A673 (cell line): Measurements from ENCODE around the gene SRSF12. TPM values are rescaled to one million over a fixed set of nuclear protein-coding genes. Genes with fewer than 3 reads are reported as not detected.

Source experiments
- BruUV-seq: library from RNA; stranded (reverse); fragments of 400-500 nt; replicated peaks from 2 replicates; lab custom pipeline; 2021; lab: Mats Ljungman, UMichigan
- CTCF ChIA-PET: fragments of 300-600 bp; sonication (Branson Sonifier 250); formaldehyde crosslinking; loops from one replicate; lab custom pipeline; 2022; ENCODE audit warnings: antibody characterized with exemption; lab: Charles Lee
- POLR2A ChIA-PET: fragments of 300-600 bp; sonication (Branson Sonifier 250); formaldehyde crosslinking; loops from one replicate; lab custom pipeline; 2022; ENCODE audit warnings: antibody characterized with exemption; ENCODE audit not compliant: low non-redundant PET; lab: Charles Lee
- DNase-seq: peaks from one replicate; pipeline ENCODE4 v3.0.0-alpha.2; 2015; ENCODE audit warnings: low spot score
- H3K27ac ChIP-seq: fragments of 200-600 bp; sonication (generic); 2 replicates; pipeline ENCODE4 v1.5.1; 2016; ENCODE audit warnings: mixed run types, low read depth, mild to moderate bottlenecking, mixed read lengths, antibody characterized with exemption, low read length; ENCODE audit not compliant: poor library complexity, severe bottlenecking
- H3K27me3 ChIP-seq: fragments of 200-600 bp; sonication (generic); replicated peaks from 2 replicates; pipeline ENCODE4 v1.6.1; 2017; ENCODE audit warnings: mixed run types, low read depth, mild to moderate bottlenecking, mixed read lengths, antibody characterized with exemption, low read length; ENCODE audit not compliant: insufficient read depth, poor library complexity
- H3K36me3 ChIP-seq: fragments of 200-600 bp; sonication (generic); 2 replicates; pipeline ENCODE4 v1.6.1; 2016; ENCODE audit warnings: mixed run types, mild to moderate bottlenecking, mixed read lengths, antibody characterized with exemption, low read length; ENCODE audit not compliant: insufficient read depth, poor library complexity, severe bottlenecking
- H3K4me1 ChIP-seq: fragments of 200-600 bp; sonication (generic); 2 replicates; pipeline ENCODE4 v1.6.1; 2017; ENCODE audit warnings: mixed run types, mild to moderate bottlenecking, mixed read lengths, antibody characterized with exemption, low read length; ENCODE audit not compliant: insufficient read depth, poor library complexity, severe bottlenecking
- H3K4me3 ChIP-seq: fragments of 200-600 bp; sonication (generic); 2 replicates; pipeline ENCODE4 v1.5.1; 2016; ENCODE audit warnings: low read depth, mixed run types, mild to moderate bottlenecking, mixed read lengths, low read length; ENCODE audit not compliant: poor library complexity, severe bottlenecking
- H3K9me3 ChIP-seq: fragments of 200-600 bp; sonication (generic); 2 replicates; pipeline ENCODE4 v1.6.1; 2016; ENCODE audit warnings: mixed run types, low read depth, mild to moderate bottlenecking, mixed read lengths, antibody characterized with exemption, low read length; ENCODE audit not compliant: poor library complexity, severe bottlenecking
- CTCF ChIP-seq: fragments of 300-800, 200-600 bp; sonication (generic); conservative IDR thresholded peaks from 2 replicates; pipeline ENCODE4 v1.5.1; 2017; ENCODE audit warnings: low read depth, mild to moderate bottlenecking, antibody characterized with exemption, low read length, moderate library complexity, mixed read lengths
- EZH2 ChIP-seq: fragments of 200-600 bp; sonication (generic); IDR thresholded peaks from 2 replicates; pipeline ENCODE4 v1.6.1; 2017; ENCODE audit warnings: borderline replicate concordance, low read depth, mild to moderate bottlenecking, mixed read lengths, antibody characterized with exemption, low read length; ENCODE audit not compliant: poor library complexity, severe bottlenecking
- intact Hi-C: fragments of 100-400 bp; cut with micrococcal nuclease; formaldehyde crosslinking; loops from one replicate; pipeline ENCODE4 v1.10.0; 2022; ENCODE audit not compliant: unreplicated experiment
- total RNA-seq: library from RNA; stranded (reverse); gene quantifications from 2 replicates; pipeline ENCODE4 v1.2.3, GENCODE V29; 2021

Gene SRSF12
- total RNA-seq, 1 experiment from 2014 or later = 14.3 TPM

GRCh38 chr6:89138173-89138572 is 20.3 kb upstream of the SRSF12 start:
- CTCF ChIA-PET = no interaction called here

GRCh38 chr6:89134723-89135122 is 16.9 kb upstream of the SRSF12 start:
- Histone ChIP-seq H3K27ac (no peak overlapping the region), H3K36me3 (no peaks in the 10 kb centered on the region), H3K4me3 (no peak overlapping the region), H3K4me1 (no peaks in the 10 kb centered on the region), H3K27me3 (no peaks in the 10 kb centered on the region), H3K9me3 (no peaks in the 10 kb centered on the region)
- intact Hi-C loops = no loop called here
- DNase-seq = no peak
- ChIA-PET POLR2A (no interaction called here), CTCF (no interaction called here)
- no TSS peak for BruUV-seq
- no peak for TF ChIP-seq EZH2
- no peak for TF ChIP-seq CTCF

More at GRCh38 chr6:89138173-89138572, 20.3 kb upstream of the SRSF12 start:
- intact Hi-C loops = no loop called here
- Histone ChIP-seq H3K4me3 (no peak overlapping the region), H3K4me1 (no peaks in the 10 kb centered on the region), H3K9me3 (no peaks in the 10 kb centered on the region), H3K27me3 (no peaks in the 10 kb centered on the region), H3K27ac (no peak overlapping the region), H3K36me3 (no peaks in the 10 kb centered on the region)
- TF ChIP-seq CTCF (no peak), EZH2 (no peak)
- no peak for DNase-seq
- POLR2A ChIA-PET = no interaction called here
- no TSS peak for BruUV-seq

- CTCF ChIA-PET = no interaction called here
Observed at GRCh38 chr6:89133981-89134380, 16.1 kb upstream of the SRSF12 start.

More at GRCh38 chr6:89133981-89134380, 16.1 kb upstream of the SRSF12 start:
- intact Hi-C loops = no loop called here
- Histone ChIP-seq H3K36me3 (no peaks in the 10 kb centered on the region), H3K4me1 (no peaks in the 10 kb centered on the region), H3K4me3 (no peak overlapping the region), H3K27me3 (no peaks in the 10 kb centered on the region), H3K27ac (no peak overlapping the region), H3K9me3 (no peaks in the 10 kb centered on the region)
- no TSS peak for BruUV-seq
- TF ChIP-seq CTCF = no peak
- TF ChIP-seq EZH2 = no peak
- POLR2A ChIA-PET = no interaction called here
- no peak for DNase-seq
